ENCODE results near the gene ARHGAP22. TPM values are rescaled to one million over a fixed set of nuclear protein-coding genes. Genes with fewer than 3 reads are reported as not detected.

Gene ARHGAP22
- polyA plus RNA-seq, 1 experiment, result 7.2 TPM

GRCh38 chr10:48551861-48552591 lies 52.8 kb downstream of the ARHGAP22 start:
- H3K36me3 ChIP-seq (ENCODE audit: control insufficient read depth, insufficient read depth, low read length), result peaks cover 2% of the 10 kb centered on the region
- no peak overlapping the region for H3K4me3 ChIP-seq (ENCODE audit: low read depth, low read length)
- ChIA-PET CTCF (interaction anchor here (0.6 to 28.7 kb wide), 24 partner anchors 8 to 192 kb away, joined by 3 to 739 read pairs (median 4); no protein-coding TSS in a partner anchor), POLR2A (no interaction called here)
- no peak for DNase-seq (ENCODE audit: low read depth)
- no peaks in the 10 kb centered on the region for H3K27me3 ChIP-seq (ENCODE audit: control insufficient read depth, insufficient read depth, low read length)
- TF ChIP-seq, protein P1, sequence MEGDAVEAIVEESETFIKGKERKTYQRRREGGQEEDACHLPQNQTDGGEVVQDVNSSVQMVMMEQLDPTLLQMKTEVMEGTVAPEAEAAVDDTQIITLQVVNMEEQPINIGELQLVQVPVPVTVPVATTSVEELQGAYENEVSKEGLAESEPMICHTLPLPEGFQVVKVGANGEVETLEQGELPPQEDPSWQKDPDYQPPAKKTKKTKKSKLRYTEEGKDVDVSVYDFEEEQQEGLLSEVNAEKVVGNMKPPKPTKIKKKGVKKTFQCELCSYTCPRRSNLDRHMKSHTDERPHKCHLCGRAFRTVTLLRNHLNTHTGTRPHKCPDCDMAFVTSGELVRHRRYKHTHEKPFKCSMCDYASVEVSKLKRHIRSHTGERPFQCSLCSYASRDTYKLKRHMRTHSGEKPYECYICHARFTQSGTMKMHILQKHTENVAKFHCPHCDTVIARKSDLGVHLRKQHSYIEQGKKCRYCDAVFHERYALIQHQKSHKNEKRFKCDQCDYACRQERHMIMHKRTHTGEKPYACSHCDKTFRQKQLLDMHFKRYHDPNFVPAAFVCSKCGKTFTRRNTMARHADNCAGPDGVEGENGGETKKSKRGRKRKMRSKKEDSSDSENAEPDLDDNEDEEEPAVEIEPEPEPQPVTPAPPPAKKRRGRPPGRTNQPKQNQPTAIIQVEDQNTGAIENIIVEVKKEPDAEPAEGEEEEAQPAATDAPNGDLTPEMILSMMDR (IDR thresholded peaks at IDR 0.05; ENCODE audit: insufficient read depth, low read depth, low read length), result peak; percentile 75

DNA sequence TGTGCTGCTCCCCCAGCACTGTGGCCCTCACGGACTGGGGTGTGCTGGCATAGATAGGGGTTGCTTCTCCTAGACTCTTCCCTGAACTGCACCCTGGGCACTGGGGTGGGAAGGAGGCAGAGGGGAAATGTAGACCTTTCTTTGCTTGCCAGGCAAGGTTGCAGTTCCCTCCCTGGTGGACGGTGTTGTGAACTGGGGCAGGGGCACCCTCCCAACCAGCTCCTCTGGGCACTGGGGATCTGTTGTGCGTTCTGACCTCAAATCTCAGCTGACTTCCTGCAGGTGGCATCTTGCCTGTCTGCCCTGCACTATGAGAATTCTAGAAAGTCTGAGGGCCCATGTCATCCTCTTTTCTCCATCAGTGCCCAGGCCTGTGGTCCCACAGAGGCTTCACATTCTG lies 53.9 kb downstream of the ARHGAP22 start:
- POLR2A ChIA-PET, result no interaction called here
- Histone ChIP-seq H3K4me3 (ENCODE audit: low read depth, low read length) (no peak overlapping the region), H3K27me3 (ENCODE audit: control insufficient read depth, insufficient read depth, low read length) (no peaks in the 10 kb centered on the region), H3K36me3 (ENCODE audit: control insufficient read depth, insufficient read depth, low read length) (peaks cover 2% of the 10 kb centered on the region)
- CTCF ChIA-PET, result interaction anchor here (1.0 to 28.7 kb wide), 7 partner anchors 9 to 187 kb away, joined by 3 to 739 read pairs (median 20); no protein-coding TSS in a partner anchor
- no peak for DNase-seq (ENCODE audit: low read depth)
- TF ChIP-seq, protein P1 (IDR thresholded peaks at IDR 0.05; ENCODE audit: insufficient read depth, low read depth, low read length), result no peak

- CTCF ChIA-PET, result interaction anchor here (1.8 to 28.7 kb wide), 5 partner anchors 8 to 187 kb away, joined by 7 to 739 read pairs (median 20); no protein-coding TSS in a partner anchor
Observed at GRCh38 chr10:48550071-48550691, 54.7 kb downstream of the ARHGAP22 start.

GRCh38 chr10:48549236-48549635 lies 55.6 kb downstream of the ARHGAP22 start:
- Histone ChIP-seq H3K4me3 (ENCODE audit: low read depth, low read length) (no peak overlapping the region), H3K27me3 (ENCODE audit: control insufficient read depth, insufficient read depth, low read length) (no peaks in the 10 kb centered on the region), H3K36me3 (ENCODE audit: control insufficient read depth, insufficient read depth, low read length) (peaks cover 2% of the 10 kb centered on the region)
- TF ChIP-seq, protein P1 (IDR thresholded peaks at IDR 0.05; ENCODE audit: insufficient read depth, low read depth, low read length), result no peak
- ChIA-PET CTCF (interaction anchor here (0.9 to 28.7 kb wide), 9 partner anchors 9 to 186 kb away, joined by 3 to 739 read pairs (median 5); no protein-coding TSS in a partner anchor), POLR2A (no interaction called here)
- no peak for DNase-seq (ENCODE audit: low read depth)

More at GRCh38 chr10:48550071-48550691, 54.7 kb downstream of the ARHGAP22 start:
- H3K27me3 ChIP-seq (ENCODE audit: control insufficient read depth, insufficient read depth, low read length), result no peaks in the 10 kb centered on the region
- peaks cover 2% of the 10 kb centered on the region for H3K36me3 ChIP-seq (ENCODE audit: control insufficient read depth, insufficient read depth, low read length)
- DNase-seq (ENCODE audit: low read depth), result no peak
- POLR2A ChIA-PET, result no interaction called here
- H3K4me3 ChIP-seq (ENCODE audit: low read depth, low read length), result no peak overlapping the region
- TF ChIP-seq, protein P1 (IDR thresholded peaks at IDR 0.05; ENCODE audit: insufficient read depth, low read depth, low read length), result no peak

- Histone ChIP-seq H3K4me3 (ENCODE audit: low read depth, low read length) (no peak overlapping the region), H3K27me3 (ENCODE audit: control insufficient read depth, insufficient read depth, low read length) (no peaks in the 10 kb centered on the region), H3K36me3 (ENCODE audit: control insufficient read depth, insufficient read depth, low read length) (peaks cover 2% of the 10 kb centered on the region)
- TF ChIP-seq, protein P1 (IDR thresholded peaks at IDR 0.05; ENCODE audit: insufficient read depth, low read depth, low read length), result no peak
- ChIA-PET POLR2A (no interaction called here), CTCF (interaction anchor here (0.6 to 28.7 kb wide), 12 partner anchors 10 to 189 kb away, joined by 3 to 739 read pairs (median 5); no protein-coding TSS in a partner anchor)
- DNase-seq (ENCODE audit: low read depth), result no peak
Observed at GRCh38 chr10:48548531-48549135, 56.2 kb downstream of the ARHGAP22 start.

Data from BJ (cell line).